Astrocyte of the cerebellum (primary cell): Measurements from ENCODE around the gene ATXN10.

ENCODE experiments used
- DNase-seq: peaks from one replicate; pipeline ENCODE4 v3.0.0-alpha.2; 2011; ENCODE audit warnings: low read depth
- H3K4me3 ChIP-seq: 2 replicates; pipeline ENCODE4 v1.5.1; 2011; ENCODE audit warnings: mild to moderate bottlenecking, low read depth, low read length, moderate library complexity
- CTCF ChIP-seq: IDR thresholded peaks from 2 replicates; pipeline ENCODE4 v1.5.1; 2012; ENCODE audit warnings: low read length, low read depth, moderate library complexity, mild to moderate bottlenecking; ENCODE audit errors: missing control alignments
- in situ Hi-C: cut with HindIII; loops from 2 replicates; pipeline ENCODE4 v1.10.0; 2017; ENCODE audit warnings: low sequenced_read_pairs

ATXN10 gene

DNA sequence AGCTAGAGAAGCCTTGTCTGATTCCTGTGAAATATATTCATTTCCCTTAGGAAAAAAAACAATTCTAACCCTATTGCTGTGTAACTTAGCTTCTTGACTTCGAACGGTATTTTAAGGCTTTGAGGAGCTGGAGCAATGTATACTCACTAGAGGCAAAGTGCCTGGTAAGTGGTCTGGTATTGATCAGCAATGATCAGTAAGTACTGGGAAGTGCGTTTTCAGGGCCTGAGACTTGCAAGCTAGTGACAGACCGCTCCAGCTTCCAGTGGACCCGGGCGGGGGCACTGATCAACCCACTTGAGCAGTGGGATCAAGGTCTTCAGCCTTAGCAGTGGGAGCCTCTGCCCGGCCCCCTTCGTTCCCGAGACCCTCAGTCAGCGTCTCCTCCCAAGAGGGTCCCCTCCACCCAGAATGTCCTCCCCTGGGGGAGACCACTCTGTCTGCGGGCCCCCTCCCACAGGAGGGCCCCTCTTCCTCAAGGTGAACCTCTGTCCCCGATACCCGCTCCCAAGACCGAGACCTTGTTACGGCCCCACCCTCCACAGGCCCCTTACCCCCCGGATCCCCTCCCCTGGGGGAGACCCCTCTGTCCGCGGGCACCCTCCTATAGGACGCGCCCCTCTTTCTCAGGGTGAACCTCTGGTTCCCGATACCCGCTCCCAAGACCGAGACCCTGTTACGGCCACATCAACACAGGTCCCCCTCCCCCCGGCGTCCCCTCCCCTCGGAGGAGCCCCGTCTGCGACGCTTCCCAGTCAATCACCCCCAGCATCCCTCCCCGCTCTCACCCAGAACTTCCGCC lies 452 bp upstream of the ATXN10 start:
- DNase-seq: no peak
- TF ChIP-seq CTCF: no peak
- H3K4me3 ChIP-seq: peak overlapping the region; percentile 92
- in situ Hi-C loops: no loop called here

GRCh38 chr22:45672564-45673481 lies 1.2 kb downstream of the ATXN10 start:
- DNase-seq: no peak
- in situ Hi-C loops: no loop called here
- TF ChIP-seq CTCF: no peak
- H3K4me3 ChIP-seq: peak overlapping the region; percentile 92

- no peak for TF ChIP-seq CTCF
- H3K4me3 ChIP-seq: peak overlapping the region; percentile 92
- no peak for DNase-seq
- in situ Hi-C loops: no loop called here
Measured at GRCh38 chr22:45673482-45674175, 2.0 kb downstream of the ATXN10 start.

GRCh38 chr22:45676024-45676423 lies 4.4 kb downstream of the ATXN10 start:
- in situ Hi-C loops: no loop called here
- no peak for DNase-seq
- H3K4me3 ChIP-seq: no peak overlapping the region
- TF ChIP-seq CTCF: no peak

DNA sequence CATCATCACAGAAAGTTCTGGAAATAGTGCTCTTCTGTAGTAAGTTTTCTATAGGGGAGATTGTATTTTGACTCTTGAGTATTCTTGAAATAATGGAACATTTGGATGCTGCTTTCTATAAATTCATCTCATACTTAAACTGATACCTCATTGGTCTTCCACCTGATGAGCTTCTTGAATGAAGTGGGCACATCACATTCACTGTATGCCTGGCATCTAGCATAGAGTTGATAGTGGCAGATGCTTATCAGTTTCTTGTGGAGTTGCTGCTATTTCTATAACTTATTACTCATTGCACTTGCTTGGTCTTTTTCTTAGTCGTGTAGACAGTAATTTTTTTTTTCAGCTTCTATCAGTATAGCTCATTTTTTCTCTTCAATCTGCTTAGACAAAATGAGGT lies 5.4 kb downstream of the ATXN10 start:
- in situ Hi-C loops: no loop called here
- no peak overlapping the region for H3K4me3 ChIP-seq
- no peak for TF ChIP-seq CTCF
- DNase-seq: no peak
